Adrenal gland (tissue), 12 donors: ENCODE measurements around the gene MPPED1. TPM values are rescaled to one million over a fixed set of nuclear protein-coding genes. Genes with fewer than 3 reads are reported as not detected.

Experiments
- DNase-seq, 7 donors: peaks; one replicate each; pipeline ENCODE4 v3.0.0-alpha.2; 2019 to 2020
- H3K27ac ChIP-seq, 5 donors: fragments of 200-600 bp; sonication (generic) in 4 of 5; 1 replicate in 3 of 5; 2 replicates in 2 of 5; pipeline versions ENCODE4 v1.5.1 to v1.8.0; 2016 to 2020; ENCODE audit warnings: mild to moderate bottlenecking in 1 of 5
- H3K27me3 ChIP-seq: fragments of 200-600 bp; 2 replicates; pipeline ENCODE4 v1.8.0; 2021
- H3K36me3 ChIP-seq, 2 donors: fragments of 200-600 bp; replicated peaks in 1 of 2; 1 replicate in 1 of 2; 2 replicates in 1 of 2; pipeline versions ENCODE4 v1.5.1 to v1.8.0; 2018 to 2022
- H3K4me1 ChIP-seq, 2 donors: fragments of 200-600 bp; replicated peaks in 1 of 2; 1 replicate in 1 of 2; 2 replicates in 1 of 2; pipeline versions ENCODE4 v1.5.1 to v1.8.0; 2018 to 2021
- H3K4me3 ChIP-seq, 4 donors: fragments of 200-600 bp; sonication (generic) in 3 of 4; one replicate each; pipeline ENCODE4 v1.5.1; 2016 to 2018
- H3K9me3 ChIP-seq, 3 donors: fragments of 200-600 bp; sonication (generic) in 1 of 3; replicated peaks in 1 of 3; 1 replicate in 2 of 3; 2 replicates in 1 of 3; pipeline versions ENCODE4 v1.5.1 to v1.8.0; 2016 to 2021
- POLR2A ChIP-seq, 2 donors: fragments of 450-650 bp; IDR thresholded peaks; one replicate each; pipeline ENCODE4 v1.6.1; 2017; ENCODE audit warnings: antibody characterized with exemption in 2 of 2, mild to moderate bottlenecking in 2 of 2, moderate library complexity in 1 of 2
- WGBS, 4 donors: extraction: QIAGEN DNeasy Blood & Tissue Kit in 2 of 4; methylation state at CpG; one replicate each; pipeline versions ENCODE4 v1.1.5 to v1.1.7; 2013 to 2017; 5-methylcytosine and 5-hydroxymethylcytosine counted together
- intact Hi-C, 2 donors: fragments of 100-400 bp; cut with DNase I; formaldehyde crosslinking; loops; one replicate each; pipeline versions ENCODE4 v1.14.1 to v1.15.0; 2022 to 2023
- polyA plus RNA-seq, 3 donors: library from polyadenylated mRNA; stranded (reverse); fragments of 200-250 nt in 2 of 3; fragments of 350-450 nt in 1 of 3; fragmentation: Illumina TruSeq in 1 of 3; extraction: RNeasy Lipid Tissue Mini Kit (QIAGEN cat#74804) in 1 of 3; gene quantifications; one replicate each; pipeline ENCODE4 v1.2.3, GENCODE V29; 2013 to 2014
- total RNA-seq, 9 donors: library from RNA; depleted of rRNA in 4 of 9; stranded (reverse); fragments of >200 nt in 4 of 9; fragments of 120-200 nt in 1 of 9; fragmentation: NEBNext Ultra II Directional in 1 of 9; extraction: Animal tissue kit (Norgen Biotek cat#: 25700) in 1 of 9; gene quantifications; one replicate each; pipeline versions ENCODE4 v1.1.0 to v1.2.4, GENCODE V29; 2013 to 2023
- TF ChIP-seq, protein P1 (sequence below), 6 experiments: fragments of 450-650 bp in 4 of 6; fragments of 200-600 bp in 2 of 6; sonication (generic) in 1 of 6; IDR thresholded peaks; 1 replicate in 5 of 6; 2 replicates in 1 of 6; pipeline versions ENCODE4 v1.5.1 to v1.8.0; 2016 to 2021; ENCODE audit warnings: antibody characterized with exemption in 6 of 6, mild to moderate bottlenecking in 2 of 6, moderate library complexity in 1 of 6
- donor health status: healthy with polysubstance abuse.
- donor health status: Bipolar disorder and iron deficiency.
- donor health status: DM: yes; HTN: yes; CAD: no.
- donor health status: DM: no; HTN: no; CAD: no.
- donor health status: DM: no; HTN: no; CAD: no.
- donor health status: DM: yes; HTN: yes; CAD: no.

MPPED1 gene
- total and polyA plus RNA-seq, 12 donors = 0.07 to 0.44 (median 0.11) TPM; not detected in 8

DNA sequence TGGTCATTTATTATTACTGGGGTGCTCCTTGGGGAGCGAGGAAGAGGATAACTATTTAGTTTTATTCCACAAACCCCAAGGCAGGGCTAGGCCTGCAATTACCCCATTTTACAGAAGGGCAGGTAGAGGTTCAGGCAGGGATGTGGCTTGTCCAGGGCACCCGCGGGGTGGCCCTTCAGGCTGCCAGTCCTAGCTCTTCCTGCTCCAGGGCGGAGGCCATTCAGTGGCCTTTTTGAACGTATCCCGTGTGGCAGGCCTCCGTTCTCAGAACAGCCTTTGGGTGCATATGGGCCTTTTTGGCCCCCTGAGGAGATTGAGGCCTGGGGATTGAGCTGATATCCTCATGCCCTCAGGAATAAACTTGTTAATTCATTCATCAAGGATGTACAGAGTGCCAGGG is 66.2 kb downstream of the MPPED1 start:
- intact Hi-C loops = no loop called here
- H3K36me3 ChIP-seq = no peaks in the 10 kb centered on the region
- H3K4me1 ChIP-seq = no peaks in the 10 kb centered on the region
- DNase-seq = no peak
- 87 to 94% (median 89%) methylated on average over 7 of the region's 7 CpGs for WGBS, 4 donors
- H3K4me3 ChIP-seq = no peak overlapping the region
- H3K27me3 ChIP-seq = no peaks in the 10 kb centered on the region
- no peak overlapping the region for H3K27ac ChIP-seq
- TF ChIP-seq, protein P1, sequence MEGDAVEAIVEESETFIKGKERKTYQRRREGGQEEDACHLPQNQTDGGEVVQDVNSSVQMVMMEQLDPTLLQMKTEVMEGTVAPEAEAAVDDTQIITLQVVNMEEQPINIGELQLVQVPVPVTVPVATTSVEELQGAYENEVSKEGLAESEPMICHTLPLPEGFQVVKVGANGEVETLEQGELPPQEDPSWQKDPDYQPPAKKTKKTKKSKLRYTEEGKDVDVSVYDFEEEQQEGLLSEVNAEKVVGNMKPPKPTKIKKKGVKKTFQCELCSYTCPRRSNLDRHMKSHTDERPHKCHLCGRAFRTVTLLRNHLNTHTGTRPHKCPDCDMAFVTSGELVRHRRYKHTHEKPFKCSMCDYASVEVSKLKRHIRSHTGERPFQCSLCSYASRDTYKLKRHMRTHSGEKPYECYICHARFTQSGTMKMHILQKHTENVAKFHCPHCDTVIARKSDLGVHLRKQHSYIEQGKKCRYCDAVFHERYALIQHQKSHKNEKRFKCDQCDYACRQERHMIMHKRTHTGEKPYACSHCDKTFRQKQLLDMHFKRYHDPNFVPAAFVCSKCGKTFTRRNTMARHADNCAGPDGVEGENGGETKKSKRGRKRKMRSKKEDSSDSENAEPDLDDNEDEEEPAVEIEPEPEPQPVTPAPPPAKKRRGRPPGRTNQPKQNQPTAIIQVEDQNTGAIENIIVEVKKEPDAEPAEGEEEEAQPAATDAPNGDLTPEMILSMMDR (IDR thresholded peaks at IDR 0.05) = no peak
- no peak for TF ChIP-seq POLR2A (IDR thresholded peaks at IDR 0.05)
- no peaks in the 10 kb centered on the region for H3K9me3 ChIP-seq

- Histone ChIP-seq H3K36me3 (no peaks in the 10 kb centered on the region), H3K4me3 (no peak overlapping the region), H3K9me3 (no peaks in the 10 kb centered on the region), H3K27ac (no peak overlapping the region), H3K4me1 (no peaks in the 10 kb centered on the region), H3K27me3 (no peaks in the 10 kb centered on the region)
- TF ChIP-seq POLR2A (IDR thresholded peaks at IDR 0.05) = no peak
- TF ChIP-seq, protein P1 (IDR thresholded peaks at IDR 0.05) = no peak
- DNase-seq = no peak
- intact Hi-C loops = no loop called here
- WGBS, 4 donors = 87 to 92% (median 90%) methylated on average over 12 to 21 of the region's 21 CpGs
Measured at GRCh38 chr22:43478621-43479300, 66.9 kb downstream of the MPPED1 start.

GRCh38 chr22:43479301-43479950 is 67.6 kb downstream of the MPPED1 start:
- DNase-seq = no peak
- TF ChIP-seq, protein P1 (IDR thresholded peaks at IDR 0.05) = no peak
- no peak for TF ChIP-seq POLR2A (IDR thresholded peaks at IDR 0.05)
- H3K27me3 ChIP-seq = no peaks in the 10 kb centered on the region
- WGBS, 4 donors = 77 to 89% (median 84%) methylated on average over 7 of the region's 7 CpGs
- H3K9me3 ChIP-seq = no peaks in the 10 kb centered on the region
- H3K36me3 ChIP-seq = no peaks in the 10 kb centered on the region
- no peaks in the 10 kb centered on the region for H3K4me1 ChIP-seq
- no peak overlapping the region for H3K27ac ChIP-seq
- no peak overlapping the region for H3K4me3 ChIP-seq
- intact Hi-C loops = no loop called here

- Histone ChIP-seq H3K36me3 (no peaks in the 10 kb centered on the region), H3K4me3 (no peak overlapping the region), H3K4me1 (no peaks in the 10 kb centered on the region), H3K9me3 (no peaks in the 10 kb centered on the region), H3K27me3 (no peaks in the 10 kb centered on the region), H3K27ac (no peak overlapping the region)
- 73 to 85% (median 77%) methylated on average over 6 to 7 of the region's 7 CpGs for WGBS, 4 donors
- no peak for DNase-seq
- intact Hi-C loops = no loop called here
- TF ChIP-seq, protein P1 (IDR thresholded peaks at IDR 0.05) = no peak
- no peak for TF ChIP-seq POLR2A (IDR thresholded peaks at IDR 0.05)
Measured at GRCh38 chr22:43479962-43480361, 68.1 kb downstream of the MPPED1 start.
